Vagina (tissue), 2 donors: ENCODE data around the gene TP53RK.

ENCODE experiments used
- CTCF ChIP-seq, 3 experiments: fragments of 450-650 bp in 2 of 3; fragments of 200-600 bp in 1 of 3; sonication (generic) in 1 of 3; IDR thresholded peaks; one replicate each; pipeline ENCODE4 v1.5.1; 2017 to 2019; ENCODE audit warnings: antibody characterized with exemption in 3 of 3, mild to moderate bottlenecking in 2 of 3, moderate library complexity in 2 of 3
- POLR2A ChIP-seq, 2 donors: fragments of 450-650 bp; IDR thresholded peaks; one replicate each; pipeline ENCODE4 v1.6.1; 2017; ENCODE audit warnings: antibody characterized with exemption in 2 of 2, mild to moderate bottlenecking in 2 of 2, moderate library complexity in 2 of 2
- POLR2AphosphoS5 ChIP-seq, 2 donors: sonication (generic); formaldehyde crosslinking; IDR thresholded peaks; one replicate each; pipeline ENCODE4 v1.9.0; 2017; ENCODE audit warnings: antibody characterized with exemption in 2 of 2, mild to moderate bottlenecking in 2 of 2, low read depth in 1 of 2; ENCODE audit not compliant: insufficient read depth in 1 of 2

GRCh38 chr20:46648903-46649649 lies 40.2 kb downstream of the TP53RK start:
- TF ChIP-seq POLR2A (IDR thresholded peaks at IDR 0.05) (no peak), CTCF (IDR thresholded peaks at IDR 0.05) (no peak), POLR2AphosphoS5 (IDR thresholded peaks at IDR 0.05; ENCODE audit: insufficient read depth in 1 of 2, low read depth in 1 of 2) (no peak)
